Endothelial cell of umbilical vein (primary cell): Measurements from ENCODE around the gene RUNDC3A. TPM values are rescaled to one million over a fixed set of nuclear protein-coding genes. Genes with fewer than 3 reads are reported as not detected.

ENCODE experiments used
- BruUV-seq: library from RNA; stranded (reverse); fragments of 400-500 nt; replicated peaks from 2 replicates; lab custom pipeline; 2021; lab: Mats Ljungman, UMichigan
- CTCF ChIA-PET: fragments of 300-600, 350-600 bp; sonication (Branson Sonifier 250); formaldehyde crosslinking; loops from one replicate; lab custom pipeline; 2021; ENCODE audit warnings: antibody characterized with exemption, inconsistent platforms; lab: Charles Lee
- POLR2A ChIA-PET: fragments of 300-600, 350-600 bp; sonication (Branson Sonifier 250); formaldehyde crosslinking; loops from one replicate; lab custom pipeline; 2021; ENCODE audit warnings: antibody characterized with exemption, inconsistent platforms; lab: Charles Lee
- DNase-seq: peaks from one replicate; pipeline ENCODE4 v3.0.0-alpha.2; 2011; ENCODE audit warnings: low read depth, low spot score
- FAIRE-seq: peaks from 2 replicates; lab custom pipeline; 2011; peaks lifted over from hg19 to GRCh38; lab: Jason Lieb, UNC
- H2AFZ ChIP-seq: 2 replicates; pipeline ENCODE4 v1.6.0; 2012; ENCODE audit warnings: low read depth, low read length, control low read depth, inconsistent platforms
- H3K27ac ChIP-seq: 2 replicates; pipeline ENCODE4 v1.5.1; 2011; ENCODE audit warnings: low read depth, mild to moderate bottlenecking, control low read depth, low read length, moderate library complexity; ENCODE audit not compliant: insufficient read depth
- H3K27me3 ChIP-seq, 2 experiments: 2 replicates each; pipeline versions ENCODE4 v1.6.0 to v1.6.1; 2011; ENCODE audit warnings: low read length in 2 of 2, mixed read lengths in 1 of 2; ENCODE audit not compliant: control insufficient read depth in 2 of 2, insufficient read depth in 2 of 2
- H3K36me3 ChIP-seq, 2 experiments: 2 replicates in 1 of 2; 3 replicates in 1 of 2; pipeline ENCODE4 v1.5.1; 2011; ENCODE audit warnings: low read length in 2 of 2, mild to moderate bottlenecking in 1 of 2, moderate library complexity in 1 of 2; ENCODE audit not compliant: control insufficient read depth in 2 of 2, insufficient read depth in 2 of 2; ENCODE audit errors: extremely low read depth in 1 of 2
- H3K4me1 ChIP-seq: 3 replicates; pipeline ENCODE4 v1.5.1; 2011; ENCODE audit warnings: mild to moderate bottlenecking, low read length; ENCODE audit not compliant: control insufficient read depth, insufficient read depth; ENCODE audit errors: extremely low read depth
- H3K4me2 ChIP-seq: 2 replicates; pipeline ENCODE4 v1.6.1; 2011; ENCODE audit warnings: low read length, control low read depth, mixed read lengths; ENCODE audit not compliant: insufficient read depth
- H3K4me3 ChIP-seq, 3 experiments: fragments of 200-600 bp in 1 of 3; sonication (generic), shearing (Covaris generic) in 1 of 3; replicated peaks in 1 of 3; 2 replicates each; pipeline ENCODE4 v1.5.1; 2011 to 2016; ENCODE audit warnings: control low read depth in 3 of 3, low read length in 3 of 3, mild to moderate bottlenecking in 2 of 3, inconsistent platforms in 1 of 3, low read depth in 1 of 3, moderate library complexity in 1 of 3; ENCODE audit not compliant: insufficient read depth in 1 of 3
- H3K79me2 ChIP-seq: 2 replicates; pipeline ENCODE4 v1.6.0; 2012; ENCODE audit warnings: low read length, inconsistent platforms; ENCODE audit not compliant: control insufficient read depth, insufficient read depth
- H3K9ac ChIP-seq: replicated peaks from 2 replicates; pipeline ENCODE3; 2011; ENCODE audit warnings: low read length, control low read depth; ENCODE audit not compliant: insufficient read depth; ENCODE audit errors: extremely low read depth
- H3K9me1 ChIP-seq: replicated peaks from 3 replicates; pipeline ENCODE4 v1.6.0; 2011; ENCODE audit warnings: mild to moderate bottlenecking, low read length; ENCODE audit not compliant: control insufficient read depth, insufficient read depth; ENCODE audit errors: extremely low read depth
- H3K9me3 ChIP-seq: replicated peaks from 2 replicates; pipeline ENCODE4 v1.5.1; 2012; ENCODE audit warnings: low read length, inconsistent platforms; ENCODE audit not compliant: control insufficient read depth, insufficient read depth
- H4K20me1 ChIP-seq: replicated peaks from 2 replicates; pipeline ENCODE3; 2011; ENCODE audit warnings: mild to moderate bottlenecking, low read length; ENCODE audit not compliant: control insufficient read depth, insufficient read depth; ENCODE audit errors: extremely low read depth
- EZH2 ChIP-seq: IDR thresholded peaks from 2 replicates; pipeline ENCODE4 v1.6.1; 2012; ENCODE audit warnings: borderline replicate concordance, low read depth, mild to moderate bottlenecking, moderate library complexity, low read length, inconsistent platforms; ENCODE audit not compliant: severe bottlenecking
- FOS ChIP-seq: IDR thresholded peaks from 2 replicates; pipeline ENCODE4 v1.6.1; 2011; ENCODE audit warnings: mild to moderate bottlenecking, low read length, moderate library complexity, borderline replicate concordance; ENCODE audit not compliant: insufficient read depth
- GATA2 ChIP-seq: IDR thresholded peaks from 2 replicates; pipeline ENCODE4 v1.7.0; 2011; ENCODE audit warnings: low read depth, mild to moderate bottlenecking, moderate library complexity, mixed read lengths, low read length; ENCODE audit not compliant: insufficient read length, insufficient read depth
- JUN ChIP-seq: IDR thresholded peaks from 2 replicates; pipeline ENCODE4 v1.6.1; 2011; ENCODE audit warnings: borderline replicate concordance, low read depth; ENCODE audit not compliant: insufficient read length, insufficient read depth
- MAX ChIP-seq: IDR thresholded peaks from 2 replicates; pipeline ENCODE4 v1.6.1; 2011; ENCODE audit not compliant: insufficient read depth, insufficient read length
- MYC ChIP-seq: IDR thresholded peaks from one replicate; pipeline ENCODE4 v1.6.1; 2011; ENCODE audit warnings: mild to moderate bottlenecking, low read depth, low read length
- POLR2A ChIP-seq: IDR thresholded peaks from 2 replicates; pipeline ENCODE4 v1.6.1; 2012; ENCODE audit warnings: low read depth, mild to moderate bottlenecking, control low read depth, low read length
- POLR2AphosphoS5 ChIP-seq: IDR thresholded peaks from 2 replicates; pipeline ENCODE4 v1.6.1; 2012; ENCODE audit warnings: low read depth, mild to moderate bottlenecking, control low read depth, low read length, moderate library complexity; ENCODE audit not compliant: insufficient read depth
- dilution Hi-C: fragments of 300-500 bp; cut with MboI; formaldehyde crosslinking; loops from one replicate; pipeline ENCODE4 v1.15.0; 2019; ENCODE audit warnings: low sequenced_read_pairs; ENCODE audit not compliant: extremely low pct_ligation_motif_present
- intact Hi-C: fragments of 100-400 bp; cut with micrococcal nuclease; formaldehyde crosslinking; loops from one replicate; pipeline ENCODE4 v1.10.0; 2022
- polyA plus RNA-seq, 4 experiments: library from polyadenylated mRNA; depleted of rRNA in 3 of 4; stranded (reverse) in 3 of 4; unstranded in 1 of 4; fragments of >200 nt; gene quantifications; 2 replicates each; pipeline versions ENCODE4 v1.2.1 to v1.2.3, GENCODE V29; 2011 to 2012; ENCODE audit warnings: missing spikeins in 1 of 4
- total RNA-seq: library from RNA; stranded (reverse); gene quantifications from 2 replicates; pipeline ENCODE4 v1.2.3, GENCODE V29; 2021
- TF ChIP-seq, protein P1 (sequence below), 2 donors: IDR thresholded peaks; 1 replicate in 1 of 2; 2 replicates in 1 of 2; pipeline ENCODE4 v1.5.1; 2011; ENCODE audit warnings: low read length in 2 of 2, mild to moderate bottlenecking in 2 of 2, moderate library complexity in 2 of 2, control low read depth in 1 of 2, inconsistent platforms in 1 of 2, low read depth in 1 of 2; ENCODE audit not compliant: insufficient read depth in 1 of 2; ENCODE audit errors: extremely low read depth in 1 of 2

The RUNDC3A gene
- total and polyA plus RNA-seq, 2 donors (not counting 3 experiments of a cell fraction or from before 2014, with no cell fraction given), result 0.12 TPM; not detected in 1

DNA sequence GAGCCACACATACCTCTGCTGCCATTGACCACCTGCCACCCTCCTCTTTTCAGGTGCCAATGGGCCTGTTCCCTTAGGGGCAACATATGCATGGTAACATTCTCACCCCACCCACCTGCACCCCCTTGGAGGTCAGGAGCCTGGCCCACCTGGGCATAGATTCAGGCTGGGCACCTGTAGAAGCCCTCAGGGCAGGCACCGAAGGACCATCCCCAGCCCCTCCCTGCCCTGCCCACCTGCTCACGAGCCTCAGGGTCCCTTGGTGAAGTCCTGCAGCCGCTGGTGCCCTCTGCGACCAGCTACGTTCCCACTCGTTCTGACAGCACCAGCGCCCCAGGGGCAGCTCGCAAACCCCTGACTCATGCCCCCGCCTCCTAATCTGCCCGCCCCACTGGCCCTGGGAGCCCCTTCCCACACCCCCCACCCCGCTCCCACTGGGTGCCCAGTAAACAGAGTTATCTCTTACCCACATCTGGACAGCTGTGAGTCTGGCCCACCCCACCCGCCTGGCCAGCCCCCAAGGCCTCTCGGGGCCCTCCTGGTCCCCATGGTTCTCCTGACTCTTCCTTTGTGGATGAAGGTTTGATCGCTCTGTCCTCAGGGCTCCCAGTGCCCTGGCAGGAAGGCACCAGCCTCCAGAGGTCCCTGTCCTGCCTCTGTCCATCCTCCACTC is 40.4 kb upstream of the RUNDC3A start, which contains the start of gene SLC4A1:
Gene SLC4A1 (minus strand): TSS at position 318 of the 673 bp plus-strand sequence. CDS start 5,269 bp downstream, outside the sequence.
- dilution Hi-C loops, result no loop called here
- POLR2A ChIA-PET, result no interaction called here

More for the DNA sequence above, 40.4 kb upstream of the RUNDC3A start, which contains the start of gene SLC4A1:
- Histone ChIP-seq H3K4me1 (no peaks in the 10 kb centered on the region), H2AFZ (no peak within 1 kb of the TSS), H3K27me3 (peaks cover 0 to 1% of the 10 kb centered on the region in 2 experiments), H3K79me2 (no peaks in the 10 kb centered on the region), H3K36me3 (no peaks in the 10 kb centered on the region), H3K9me3 (no peaks in the 10 kb centered on the region), H3K4me2 (no peak within 1 kb of the TSS), H3K9me1 (no peaks in the 10 kb centered on the region), H3K4me3 (no peak within 1 kb of the TSS), H3K9ac (no peak within 1 kb of the TSS), H4K20me1 (no peaks in the 10 kb centered on the region), H3K27ac (no peak within 1 kb of the TSS)
- DNase-seq (no peak), FAIRE-seq (no peak)
- no TSS peak for BruUV-seq
- intact Hi-C loops, result no loop called here
- CTCF ChIA-PET, result interaction anchor here (1.0 kb wide), 1 partner anchor 19 kb away, joined by 3 read pairs; no protein-coding TSS in a partner anchor
- TF ChIP-seq MYC (no peak), EZH2 (no peak), JUN (no peak), POLR2A (no peak), MAX (no peak), FOS (no peak), GATA2 (no peak), POLR2AphosphoS5 (no peak)
- TF ChIP-seq, protein P1, sequence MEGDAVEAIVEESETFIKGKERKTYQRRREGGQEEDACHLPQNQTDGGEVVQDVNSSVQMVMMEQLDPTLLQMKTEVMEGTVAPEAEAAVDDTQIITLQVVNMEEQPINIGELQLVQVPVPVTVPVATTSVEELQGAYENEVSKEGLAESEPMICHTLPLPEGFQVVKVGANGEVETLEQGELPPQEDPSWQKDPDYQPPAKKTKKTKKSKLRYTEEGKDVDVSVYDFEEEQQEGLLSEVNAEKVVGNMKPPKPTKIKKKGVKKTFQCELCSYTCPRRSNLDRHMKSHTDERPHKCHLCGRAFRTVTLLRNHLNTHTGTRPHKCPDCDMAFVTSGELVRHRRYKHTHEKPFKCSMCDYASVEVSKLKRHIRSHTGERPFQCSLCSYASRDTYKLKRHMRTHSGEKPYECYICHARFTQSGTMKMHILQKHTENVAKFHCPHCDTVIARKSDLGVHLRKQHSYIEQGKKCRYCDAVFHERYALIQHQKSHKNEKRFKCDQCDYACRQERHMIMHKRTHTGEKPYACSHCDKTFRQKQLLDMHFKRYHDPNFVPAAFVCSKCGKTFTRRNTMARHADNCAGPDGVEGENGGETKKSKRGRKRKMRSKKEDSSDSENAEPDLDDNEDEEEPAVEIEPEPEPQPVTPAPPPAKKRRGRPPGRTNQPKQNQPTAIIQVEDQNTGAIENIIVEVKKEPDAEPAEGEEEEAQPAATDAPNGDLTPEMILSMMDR (IDR thresholded peaks at IDR 0.05; ENCODE audit: extremely low read depth in 1 of 2, insufficient read depth in 1 of 2, low read depth in 1 of 2, low read length in 2 of 2), result no peak
